HepG2 (cell line): ENCODE measurements around the gene CKLF. TPM values are rescaled to one million over a fixed set of nuclear protein-coding genes. Genes with fewer than 3 reads are reported as not detected.

Experiments
- AGO1 ChIP-seq: fragments of 200-400 bp; formaldehyde crosslinking; IDR thresholded peaks from 2 replicates; pipeline ENCODE4 v1.6.1; 2017; ENCODE audit warnings: mild to moderate bottlenecking, low read depth, low read length, moderate library complexity; ENCODE audit not compliant: poor library complexity, severe bottlenecking
- ATF7 ChIP-seq, 2 experiments: fragments of 450-650 bp in 1 of 2; sonication (generic) in 1 of 2; formaldehyde crosslinking in 1 of 2; IDR thresholded peaks; 2 replicates each; pipeline versions ENCODE4 v1.4.0 to v1.6.1; 2016 to 2020; ENCODE audit warnings: antibody characterized with exemption in 1 of 2, mild to moderate bottlenecking in 1 of 2, missing genetic modification reagents in 1 of 2
- FOXK1 ChIP-seq: sonication (generic); formaldehyde crosslinking; IDR thresholded peaks from 2 replicates; pipeline ENCODE4 v1.4.0; 2020; ENCODE audit warnings: low read depth, missing genetic modification reagents, borderline replicate concordance
- HHEX ChIP-seq: IDR thresholded peaks from 2 replicates; pipeline ENCODE4 v1.6.1; 2016; ENCODE audit warnings: control low read depth
- HINFP ChIP-seq: sonication (generic); formaldehyde crosslinking; IDR thresholded peaks from 2 replicates; pipeline ENCODE4 v1.4.0; 2020; ENCODE audit warnings: low read depth, mild to moderate bottlenecking, missing genetic modification reagents
- KAT2B ChIP-seq: fragments of 150-350 bp; IDR thresholded peaks from 2 replicates; pipeline ENCODE4 v1.6.1; 2014; ENCODE audit warnings: low read depth, low read length, borderline replicate concordance
- MTA3 ChIP-seq: sonication (generic); formaldehyde crosslinking; IDR thresholded peaks from 2 replicates; pipeline ENCODE4 v1.4.0; 2020; ENCODE audit warnings: missing genetic modification reagents
- PRDM10 ChIP-seq: sonication (generic); formaldehyde crosslinking; IDR thresholded peaks from 2 replicates; pipeline ENCODE4 v1.4.0; 2020; ENCODE audit warnings: low read depth, missing genetic modification reagents
- RFXAP ChIP-seq: sonication (generic); formaldehyde crosslinking; IDR thresholded peaks from 2 replicates; pipeline ENCODE4 v1.4.0; 2020; ENCODE audit warnings: missing genetic modification reagents, borderline replicate concordance
- SMARCC2 ChIP-seq: fragments of 450-650 bp; IDR thresholded peaks from 2 replicates; pipeline ENCODE4 v1.6.1; 2017; ENCODE audit warnings: antibody characterized with exemption, mild to moderate bottlenecking
- TAF1 ChIP-seq: sonication (generic); formaldehyde crosslinking; IDR thresholded peaks from 2 replicates; pipeline ENCODE4 v1.4.0; 2020; ENCODE audit warnings: missing genetic modification reagents
- ZBTB33 ChIP-seq: sonication (generic); formaldehyde crosslinking; IDR thresholded peaks from 2 replicates; pipeline ENCODE4 v1.4.0; 2020; ENCODE audit warnings: missing genetic modification reagents
- ZBTB38 ChIP-seq: sonication (generic); formaldehyde crosslinking; IDR thresholded peaks from 2 replicates; pipeline ENCODE4 v1.5.1; 2020; ENCODE audit warnings: mild to moderate bottlenecking, missing genetic modification reagents
- ZFY ChIP-seq: sonication (generic); formaldehyde crosslinking; IDR thresholded peaks from 2 replicates; pipeline ENCODE4 v1.4.0; 2020; ENCODE audit warnings: missing genetic modification reagents
- ZNF382 ChIP-seq: sonication (generic); formaldehyde crosslinking; IDR thresholded peaks from 2 replicates; pipeline ENCODE4 v1.5.0; 2020; ENCODE audit warnings: missing genetic modification reagents, mild to moderate bottlenecking, borderline replicate concordance
- ZNF556 ChIP-seq: sonication (generic); formaldehyde crosslinking; IDR thresholded peaks from 2 replicates; pipeline ENCODE4 v1.4.0; 2020; ENCODE audit warnings: mild to moderate bottlenecking, missing genetic modification reagents, borderline replicate concordance
- ZNF572 ChIP-seq: sonication (generic); formaldehyde crosslinking; IDR thresholded peaks from 2 replicates; pipeline ENCODE4 v1.5.1; 2020; ENCODE audit warnings: mild to moderate bottlenecking, missing genetic modification reagents
- ZNF7 ChIP-seq: IDR thresholded peaks from 2 replicates; pipeline ENCODE4 v1.6.1; 2016; ENCODE audit warnings: missing biosample characterization, missing genetic modification reagents
- ZNF768 ChIP-seq: sonication (generic); formaldehyde crosslinking; IDR thresholded peaks from 2 replicates; pipeline ENCODE4 v1.4.0; 2020; ENCODE audit warnings: missing genetic modification reagents
- polyA plus RNA-seq, 8 experiments: library from polyadenylated mRNA; depleted of rRNA in 3 of 8; stranded (reverse) in 7 of 8; unstranded in 1 of 8; fragments of >200 nt; fragmentation: Illumina TruSeq in 4 of 8; extraction: Trizol in 4 of 8; gene quantifications; 2 replicates each; pipeline versions ENCODE4 v1.2.1 to v1.2.3, GENCODE V29; 2011 to 2016; ENCODE audit warnings: low read depth in 4 of 8, missing spikeins in 1 of 8, mixed read lengths in 1 of 8; ENCODE audit not compliant: insufficient read depth in 1 of 8
- total RNA-seq, 5 experiments: library from RNA; depleted of rRNA; stranded (reverse); fragments of >200 nt; fragmentation: Illumina TruSeq; extraction: Trizol; gene quantifications; 2 replicates each; pipeline ENCODE4 v1.2.3, GENCODE V29; 2016; ENCODE audit warnings: low read depth in 1 of 5
- TF ChIP-seq, protein P1 (sequence below): sonication (generic); formaldehyde crosslinking; IDR thresholded peaks from 2 replicates; pipeline ENCODE4 v1.4.0; 2020; ENCODE audit warnings: mild to moderate bottlenecking, missing genetic modification reagents
- TF ChIP-seq, protein P2 (sequence below): sonication (generic); formaldehyde crosslinking; IDR thresholded peaks from 2 replicates; pipeline ENCODE4 v1.8.1; 2023; ENCODE audit warnings: mild to moderate bottlenecking, missing genetic modification reagents, borderline replicate concordance

Gene CKLF
- total and polyA plus RNA-seq, 2 of the 13 experiments (the other 11 are each of a cell fraction or from before 2014, with no cell fraction given), result 120 to 167 TPM

- no peak for TF ChIP-seq HHEX (CRISPR knock-in tag)
- no peak for TF ChIP-seq ATF7 (IDR thresholded peaks at IDR 0.05)
- peak; percentile 81; the same call in 1 of the 2 replicates for TF ChIP-seq ATF7 (CRISPR knock-in tag; IDR thresholded peaks at IDR 0.05)
- no peak for TF ChIP-seq KAT2B
- peak; percentile 91 for TF ChIP-seq ZNF556 (CRISPR knock-in tag)
- no peak; the same call in 1 of the 2 replicates for TF ChIP-seq ZBTB38 (CRISPR knock-in tag)
- TF ChIP-seq RFXAP (CRISPR knock-in tag), result peak; percentile 83; the same call in 1 of the 2 replicates
- no peak for TF ChIP-seq MTA3 (CRISPR knock-in tag)
- TF ChIP-seq ZNF382, result no peak
- TF ChIP-seq ZNF572 (CRISPR knock-in tag), result no peak
- TF ChIP-seq ZNF768 (CRISPR knock-in tag), result peak; percentile 54; the same call in 1 of the 2 replicates
- TF ChIP-seq AGO1, result no peak
- TF ChIP-seq, protein P1, sequence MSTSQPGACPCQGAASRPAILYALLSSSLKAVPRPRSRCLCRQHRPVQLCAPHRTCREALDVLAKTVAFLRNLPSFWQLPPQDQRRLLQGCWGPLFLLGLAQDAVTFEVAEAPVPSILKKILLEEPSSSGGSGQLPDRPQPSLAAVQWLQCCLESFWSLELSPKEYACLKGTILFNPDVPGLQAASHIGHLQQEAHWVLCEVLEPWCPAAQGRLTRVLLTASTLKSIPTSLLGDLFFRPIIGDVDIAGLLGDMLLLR (CRISPR knock-in tag), result peak; percentile 78
- no peak for TF ChIP-seq SMARCC2
- TF ChIP-seq PRDM10 (CRISPR knock-in tag), result peak; percentile 26; the same call in 1 of the 2 replicates
- peak; percentile 52; the same call in 1 of the 2 replicates for TF ChIP-seq ZBTB33 (CRISPR knock-in tag)
- peak; percentile 88 for TF ChIP-seq ZFY
- peak; percentile 85 for TF ChIP-seq HINFP
- TF ChIP-seq, protein P2, sequence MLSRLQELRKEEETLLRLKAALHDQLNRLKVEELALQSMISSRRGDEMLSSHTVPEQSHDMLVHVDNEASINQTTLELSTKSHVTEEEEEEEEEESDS (CRISPR knock-in tag), result 0 out of 2 replicates have a peak, but pooled peaks have one; percentile 55
- no peak for TF ChIP-seq TAF1
- TF ChIP-seq FOXK1, result peak; percentile 71; the same call in 1 of the 2 replicates
- no peak for TF ChIP-seq ZNF7 (CRISPR knock-in tag)
Observed at GRCh38 chr16:66608241-66609138, 56.1 kb downstream of the CKLF start (continued).
